HCEC 1CT (cell line): ENCODE measurements around the gene ALPK3.

Experiments
- DNase-seq: peaks from one replicate; pipeline ENCODE4 v3.0.0-alpha.2; 2017

ALPK3 gene

GRCh38 chr15:84824260-84825007 lies 7.3 kb downstream of the ALPK3 start:
- DNase-seq: no peak

- peak; percentile 14 for DNase-seq
These were observed 9.2 kb downstream of the ALPK3 start for GRCh38 chr15:84826369-84826823.

- no peak for DNase-seq
These were observed 10.1 kb downstream of the ALPK3 start for GRCh38 chr15:84827246-84827645.

GRCh38 chr15:84828086-84828908 lies 11.1 kb downstream of the ALPK3 start:
- DNase-seq: no peak

GRCh38 chr15:84829428-84829827 lies 12.3 kb downstream of the ALPK3 start:
- no peak for DNase-seq

- DNase-seq: no peak
These were observed 12.9 kb downstream of the ALPK3 start for GRCh38 chr15:84830036-84830435.

GRCh38 chr15:84831028-84831427 lies 13.9 kb downstream of the ALPK3 start:
- no peak for DNase-seq

- no peak for DNase-seq
These were observed 14.5 kb downstream of the ALPK3 start for GRCh38 chr15:84831613-84832012.

- DNase-seq: no peak
These were observed 15.4 kb downstream of the ALPK3 start for GRCh38 chr15:84832448-84833040.

GRCh38 chr15:84833447-84834228 lies 16.5 kb downstream of the ALPK3 start:
- DNase-seq: peak; percentile 23

- DNase-seq: no peak
These were observed 17.2 kb downstream of the ALPK3 start for GRCh38 chr15:84834229-84834955.

GRCh38 chr15:84834969-84835368 lies 17.8 kb downstream of the ALPK3 start:
- DNase-seq: no peak

- no peak for DNase-seq
These were observed 18.6 kb downstream of the ALPK3 start for GRCh38 chr15:84835661-84836337.

- DNase-seq: no peak
These were observed 19.7 kb downstream of the ALPK3 start for GRCh38 chr15:84836844-84837243.

- DNase-seq: no peak
These were observed 22.6 kb downstream of the ALPK3 start for GRCh38 chr15:84839714-84840113.

GRCh38 chr15:84840255-84840654 lies 23.1 kb downstream of the ALPK3 start:
- DNase-seq: no peak

GRCh38 chr15:84840741-84841429 lies 23.7 kb downstream of the ALPK3 start:
- peak; percentile 36 for DNase-seq

GRCh38 chr15:84842781-84843180 lies 25.6 kb downstream of the ALPK3 start:
- no peak for DNase-seq

GRCh38 chr15:84844964-84845363 lies 27.8 kb downstream of the ALPK3 start:
- DNase-seq: no peak

- DNase-seq: peak; percentile 71
These were observed 28.5 kb downstream of the ALPK3 start for GRCh38 chr15:84845631-84846030.

GRCh38 chr15:84846269-84846668 lies 29.1 kb downstream of the ALPK3 start:
- DNase-seq: no peak
